PC-3 (cell line): Measurements from ENCODE around the gene KDM4F.

Experiments
- EZH2 ChIP-seq: fragments of 300-600 bp; sonication (generic); IDR thresholded peaks from one replicate; pipeline ENCODE4 v1.6.1; 2017; ENCODE audit warnings: antibody characterized with exemption, mild to moderate bottlenecking, low read length; ENCODE audit not compliant: unreplicated experiment
- EZH2phosphoT487 ChIP-seq: fragments of 300-600 bp; sonication (generic); IDR thresholded peaks from 2 replicates; pipeline ENCODE4 v1.6.1; 2018; ENCODE audit warnings: mild to moderate bottlenecking, antibody characterized with exemption, low read length, borderline replicate concordance
- TF ChIP-seq, protein P1 (sequence below): fragments of 300-600 bp; sonication (generic); conservative IDR thresholded peaks from 2 replicates; pipeline ENCODE4 v1.5.1; 2017; ENCODE audit warnings: antibody characterized with exemption, low read depth, mild to moderate bottlenecking, low read length

DNA sequence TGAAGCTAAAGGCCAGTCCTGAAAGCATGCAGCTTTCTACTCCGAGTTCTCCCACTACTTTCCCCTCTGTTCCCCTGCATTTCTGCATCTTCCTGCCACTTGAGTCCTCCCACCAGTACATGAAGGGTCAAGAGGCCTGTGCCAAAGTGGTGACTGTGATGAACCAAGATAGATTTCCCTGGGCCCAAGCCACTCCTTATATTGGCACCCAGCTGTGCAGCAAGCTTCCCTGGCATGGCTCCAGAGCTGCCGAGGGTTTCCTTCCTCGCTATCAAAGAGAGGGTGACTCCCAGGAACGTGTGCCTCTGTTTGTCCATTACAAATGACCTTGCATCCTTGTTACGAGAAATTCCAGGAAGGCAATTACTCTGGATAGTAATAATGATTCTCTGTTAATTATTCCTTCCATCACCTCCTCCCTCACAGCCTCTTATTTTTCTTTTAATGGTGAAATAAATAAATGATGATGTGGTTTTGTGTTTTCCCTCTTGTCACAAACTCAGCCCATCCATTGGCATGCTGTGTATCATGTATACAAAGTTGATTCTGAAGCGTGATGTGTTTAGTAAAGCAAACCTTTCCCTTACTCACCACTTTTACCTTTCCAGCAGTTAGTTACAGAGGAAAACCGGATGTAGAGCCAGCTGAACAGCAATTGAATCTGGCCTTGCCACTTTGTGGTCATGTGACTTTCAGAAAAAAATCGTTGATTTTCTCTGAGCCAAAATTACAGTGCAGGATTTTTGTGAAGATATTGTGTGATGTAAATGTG, 25.8 kb downstream of the KDM4F start:
- TF ChIP-seq, protein P1, sequence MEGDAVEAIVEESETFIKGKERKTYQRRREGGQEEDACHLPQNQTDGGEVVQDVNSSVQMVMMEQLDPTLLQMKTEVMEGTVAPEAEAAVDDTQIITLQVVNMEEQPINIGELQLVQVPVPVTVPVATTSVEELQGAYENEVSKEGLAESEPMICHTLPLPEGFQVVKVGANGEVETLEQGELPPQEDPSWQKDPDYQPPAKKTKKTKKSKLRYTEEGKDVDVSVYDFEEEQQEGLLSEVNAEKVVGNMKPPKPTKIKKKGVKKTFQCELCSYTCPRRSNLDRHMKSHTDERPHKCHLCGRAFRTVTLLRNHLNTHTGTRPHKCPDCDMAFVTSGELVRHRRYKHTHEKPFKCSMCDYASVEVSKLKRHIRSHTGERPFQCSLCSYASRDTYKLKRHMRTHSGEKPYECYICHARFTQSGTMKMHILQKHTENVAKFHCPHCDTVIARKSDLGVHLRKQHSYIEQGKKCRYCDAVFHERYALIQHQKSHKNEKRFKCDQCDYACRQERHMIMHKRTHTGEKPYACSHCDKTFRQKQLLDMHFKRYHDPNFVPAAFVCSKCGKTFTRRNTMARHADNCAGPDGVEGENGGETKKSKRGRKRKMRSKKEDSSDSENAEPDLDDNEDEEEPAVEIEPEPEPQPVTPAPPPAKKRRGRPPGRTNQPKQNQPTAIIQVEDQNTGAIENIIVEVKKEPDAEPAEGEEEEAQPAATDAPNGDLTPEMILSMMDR, result no peak
- TF ChIP-seq EZH2phosphoT487, result no peak
- no peak for TF ChIP-seq EZH2
